Subcutaneous abdominal adipose tissue (tissue), 5 donors: ENCODE data around the gene CNRIP1.
A peak's percentile ranks its signal among the peaks of the same experiment; 100 is the strongest.

Source experiments
- H3K27ac ChIP-seq: one replicate; pipeline ENCODE4 v1.7.0; 2013; ENCODE audit warnings: low read depth, mild to moderate bottlenecking, inconsistent platforms, low read length, moderate library complexity
- H3K27me3 ChIP-seq, 5 donors: one replicate each; pipeline ENCODE4 v1.7.0; 2013; ENCODE audit warnings: low read length in 5 of 5, inconsistent platforms in 1 of 5; ENCODE audit not compliant: control insufficient read depth in 5 of 5, insufficient read depth in 4 of 5
- H3K36me3 ChIP-seq, 5 donors: one replicate each; pipeline ENCODE4 v1.7.0; 2013; ENCODE audit warnings: low read length in 5 of 5; ENCODE audit not compliant: control insufficient read depth in 5 of 5, insufficient read depth in 5 of 5
- H3K4me1 ChIP-seq, 5 donors: one replicate each; pipeline ENCODE4 v1.7.0; 2013; ENCODE audit warnings: low read length in 5 of 5, mild to moderate bottlenecking in 3 of 5, moderate library complexity in 1 of 5; ENCODE audit not compliant: control insufficient read depth in 5 of 5, insufficient read depth in 5 of 5
- H3K4me3 ChIP-seq, 5 donors: one replicate each; pipeline ENCODE4 v1.7.0; 2013; ENCODE audit warnings: low read length in 5 of 5, low read depth in 1 of 5
- H3K9ac ChIP-seq, 5 donors: one replicate each; pipeline ENCODE4 v1.7.0; 2013; ENCODE audit warnings: low read length in 5 of 5, mild to moderate bottlenecking in 4 of 5, moderate library complexity in 3 of 5
- H3K9me3 ChIP-seq, 5 donors: one replicate each; pipeline ENCODE4 v1.7.0; 2013; ENCODE audit warnings: low read length in 5 of 5; ENCODE audit not compliant: control insufficient read depth in 5 of 5
- donor health status: healthy.
- donor health status: healthy.
- donor health status: healthy.
- donor health status: healthy.
- donor health status: healthy.

Gene CNRIP1

DNA sequence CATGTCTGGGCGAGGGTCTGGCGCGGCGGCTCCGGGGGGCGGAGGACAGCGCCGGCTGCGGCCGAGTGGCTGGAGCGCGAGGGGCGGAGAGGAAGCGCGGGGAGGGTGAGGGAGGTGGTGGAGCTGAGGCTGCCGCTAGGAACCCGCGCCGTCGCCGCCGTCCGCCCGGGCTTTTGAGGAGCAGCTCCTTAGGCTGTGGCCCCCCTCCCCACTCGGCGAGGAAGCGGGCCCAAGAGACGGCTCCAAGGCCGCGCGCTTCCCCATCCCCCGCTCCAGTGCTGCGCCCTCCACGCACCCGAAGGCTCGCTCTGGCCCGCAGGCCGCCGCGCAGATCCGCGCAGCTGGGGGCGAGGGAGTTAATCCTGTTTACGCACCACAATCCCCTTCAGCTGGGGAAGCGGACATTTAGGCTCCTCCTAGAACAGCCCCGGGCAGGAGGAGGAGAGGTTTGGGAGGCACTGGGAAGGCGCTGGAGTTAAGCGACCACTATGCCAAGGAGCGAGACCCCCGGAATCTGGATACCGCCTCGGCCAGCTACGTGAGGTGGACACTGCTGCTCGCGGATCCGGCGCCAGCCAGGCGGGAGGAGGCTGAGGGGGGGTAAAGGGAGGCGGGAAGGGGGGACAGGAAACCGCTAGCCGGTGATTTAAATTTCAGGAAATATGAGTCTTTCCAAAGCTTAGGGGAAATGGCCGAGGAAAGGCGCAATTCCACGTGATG is at the start of gene CNRIP1:
Gene CNRIP1 (minus strand): TSS at position 552 of the 720 bp plus-strand sequence. CDS start 549 bp downstream, at position 3.
- no peaks in the 10 kb centered on the region for H3K27me3 ChIP-seq
- peak within 1 kb of the TSS; percentile 97 for H3K27ac ChIP-seq
- H3K36me3 ChIP-seq, result peaks cover 5 to 18% (median 11%) of the 10 kb centered on the region in 5 donors
- H3K4me1 ChIP-seq, result peaks cover 0 to 38% (median 29%) of the 10 kb centered on the region in 5 donors
- H3K9me3 ChIP-seq, result no peaks in the 10 kb centered on the region
- peak within 1 kb of the TSS; percentile 91 to 96 (median 93) for H3K4me3 ChIP-seq
- peak within 1 kb of the TSS; percentile 49 to 94 (median 89) for H3K9ac ChIP-seq

- H3K9ac ChIP-seq, result no peak overlapping the region
Measured at GRCh38 chr2:68369337-68369734, 49.6 kb upstream of the CNRIP1 start.

GRCh38 chr2:68368654-68369336 is 49.0 kb upstream of the CNRIP1 start:
- Histone ChIP-seq H3K36me3 (no peaks in the 10 kb centered on the region), H3K4me3 (peak overlapping the region in 2 of 5 donors; percentile 19 to 33), H3K27ac (peak overlapping the region; percentile 79), H3K4me1 (peaks cover 0 to 30% (median 18%) of the 10 kb centered on the region in 5 donors), H3K9me3 (no peaks in the 10 kb centered on the region), H3K9ac (peak overlapping the region in 2 of 5 donors; percentile 6 to 39), H3K27me3 (no peaks in the 10 kb centered on the region)

More at GRCh38 chr2:68369337-68369734, 49.6 kb upstream of the CNRIP1 start:
- H3K4me3 ChIP-seq, result no peak overlapping the region
- no peaks in the 10 kb centered on the region for H3K36me3 ChIP-seq
- H3K27me3 ChIP-seq, result no peaks in the 10 kb centered on the region
- H3K9me3 ChIP-seq, result no peaks in the 10 kb centered on the region
- H3K4me1 ChIP-seq, result peaks cover 0 to 30% (median 16%) of the 10 kb centered on the region in 5 donors
- no peak overlapping the region for H3K27ac ChIP-seq

- peak overlapping the region in 3 of 5 donors; percentile 39 to 42 (median 40) for H3K9ac ChIP-seq
- H3K9me3 ChIP-seq, result no peaks in the 10 kb centered on the region
- H3K4me3 ChIP-seq, result peak overlapping the region in 3 of 5 donors; percentile 6 to 64 (median 33)
- H3K36me3 ChIP-seq, result no peaks in the 10 kb centered on the region
- H3K27me3 ChIP-seq, result no peaks in the 10 kb centered on the region
- H3K4me1 ChIP-seq, result peaks cover 0 to 30% (median 22%) of the 10 kb centered on the region in 5 donors
- H3K27ac ChIP-seq, result peak overlapping the region; percentile 79
Measured at GRCh38 chr2:68367953-68368653, 48.4 kb upstream of the CNRIP1 start.

DNA sequence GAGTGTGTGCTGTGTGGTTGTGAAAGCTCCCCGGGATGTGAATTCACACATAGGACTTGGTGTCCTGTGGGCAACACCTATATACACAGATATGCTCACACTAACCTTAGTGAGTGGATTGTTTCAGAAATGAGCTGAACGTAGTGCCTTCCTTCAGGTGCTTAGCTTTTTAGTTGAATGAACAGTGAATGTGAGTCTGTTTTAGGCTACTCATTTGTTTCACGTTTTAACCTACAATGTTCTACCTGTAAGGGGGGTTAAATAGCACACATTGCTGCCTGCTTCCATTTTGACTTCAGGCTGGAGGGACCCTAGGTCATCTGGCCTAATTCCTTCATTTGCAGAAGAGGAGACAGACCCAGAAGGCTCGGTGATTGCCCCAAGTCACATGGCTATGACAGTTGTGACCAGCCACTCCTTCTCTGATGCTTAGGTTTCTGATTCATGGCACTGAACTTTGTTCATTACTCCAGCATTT is 46.4 kb upstream of the CNRIP1 start:
- Histone ChIP-seq H3K9me3 (no peaks in the 10 kb centered on the region), H3K9ac (peak overlapping the region in 4 of 5 donors; percentile 0 to 56 (median 33)), H3K27me3 (no peaks in the 10 kb centered on the region), H3K4me1 (peaks cover 0 to 37% (median 32%) of the 10 kb centered on the region in 5 donors), H3K4me3 (peak overlapping the region; percentile 30 to 71 (median 60)), H3K27ac (peak overlapping the region; percentile 51), H3K36me3 (no peaks in the 10 kb centered on the region)

GRCh38 chr2:68365087-68365486 is 45.3 kb upstream of the CNRIP1 start, which contains the start of gene PLEK:
Gene PLEK, plus strand, starts transcription at chr2:68365282. Its CDS starts 70 bp downstream, at chr2:68365352.
- Histone ChIP-seq H3K36me3 (no peaks in the 10 kb centered on the region), H3K4me3 (peak within 1 kb of the TSS; percentile 30 to 71 (median 60)), H3K9ac (peak within 1 kb of the TSS in 3 of 5 donors; percentile 15 to 56 (median 33)), H3K27ac (peak within 1 kb of the TSS; percentile 42), H3K9me3 (no peaks in the 10 kb centered on the region), H3K4me1 (peaks cover 0 to 37% (median 32%) of the 10 kb centered on the region in 5 donors), H3K27me3 (no peaks in the 10 kb centered on the region)

DNA sequence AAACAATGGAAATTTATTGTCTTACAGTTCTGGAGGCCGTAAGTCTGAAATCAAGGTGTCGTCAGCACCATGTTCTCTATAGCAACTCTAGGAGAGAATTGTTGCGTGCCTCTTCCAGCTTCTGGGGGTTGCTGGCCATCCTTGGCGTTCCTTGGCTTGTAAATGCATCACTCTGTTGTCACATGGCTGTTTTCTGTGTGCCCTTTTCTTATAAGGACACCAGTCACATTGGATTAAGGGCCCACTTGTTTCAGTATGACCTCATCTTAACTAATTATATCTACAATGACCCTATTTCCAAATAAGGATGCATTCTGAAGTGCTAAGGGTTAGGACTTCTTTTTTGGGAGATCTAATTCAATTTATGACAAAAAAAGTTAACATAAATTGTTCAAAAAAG is 44.0 kb upstream of the CNRIP1 start:
- no peak overlapping the region for H3K4me3 ChIP-seq
- H3K9me3 ChIP-seq, result no peaks in the 10 kb centered on the region
- peaks cover 0 to 33% (median 21%) of the 10 kb centered on the region in 5 donors for H3K4me1 ChIP-seq
- no peaks in the 10 kb centered on the region for H3K36me3 ChIP-seq
- H3K27me3 ChIP-seq, result no peaks in the 10 kb centered on the region
- H3K9ac ChIP-seq, result no peak overlapping the region
- H3K27ac ChIP-seq, result peak overlapping the region; percentile 7

DNA sequence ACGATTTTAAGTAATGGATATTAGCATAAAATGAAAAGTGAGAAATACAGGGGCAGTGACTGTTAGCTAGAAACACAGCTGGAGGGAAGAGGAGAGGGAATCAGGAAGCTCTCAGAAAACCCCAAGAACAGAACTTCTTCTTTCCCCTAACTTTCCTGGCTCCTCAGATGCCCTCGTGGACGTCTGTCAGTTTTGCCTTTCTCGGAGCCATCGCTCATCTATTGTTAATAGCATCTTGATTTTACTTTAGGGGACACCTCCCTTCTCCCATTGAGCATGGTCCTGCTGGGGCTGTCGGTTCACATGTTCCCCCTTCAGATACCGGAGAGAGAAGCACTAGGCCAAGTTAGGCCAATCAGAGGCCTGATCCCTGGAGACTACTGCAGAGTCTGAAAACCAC is 43.0 kb upstream of the CNRIP1 start:
- Histone ChIP-seq H3K27ac (no peak overlapping the region), H3K4me3 (peak overlapping the region in 1 of 5 donors; percentile 7), H3K9ac (peak overlapping the region in 1 of 5 donors; percentile 25), H3K36me3 (no peaks in the 10 kb centered on the region), H3K27me3 (no peaks in the 10 kb centered on the region), H3K4me1 (peaks cover 0 to 29% (median 16%) of the 10 kb centered on the region in 5 donors), H3K9me3 (no peaks in the 10 kb centered on the region)

DNA sequence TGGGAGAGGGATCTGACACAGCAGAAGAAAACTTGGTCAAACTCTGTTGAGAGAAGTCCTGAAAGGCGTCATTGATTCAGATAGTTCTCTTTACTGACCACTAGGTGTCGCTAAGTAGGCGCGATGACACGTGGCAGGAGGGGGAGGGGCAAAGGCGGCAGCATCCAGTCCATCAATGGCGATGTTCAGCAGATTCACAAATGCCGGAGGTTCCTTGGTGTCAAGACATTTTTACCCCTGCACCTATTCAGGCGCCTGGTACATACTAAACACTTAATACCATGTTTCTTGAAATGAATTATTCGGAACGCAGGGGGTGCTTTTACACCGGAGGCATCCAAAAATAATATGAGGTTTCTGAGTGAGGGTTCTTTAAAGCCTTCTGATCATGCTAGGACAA is 42.3 kb upstream of the CNRIP1 start:
- no peaks in the 10 kb centered on the region for H3K9me3 ChIP-seq
- H3K4me1 ChIP-seq, result peaks cover 0 to 31% (median 17%) of the 10 kb centered on the region in 5 donors
- H3K27ac ChIP-seq, result no peak overlapping the region
- no peaks in the 10 kb centered on the region for H3K36me3 ChIP-seq
- H3K4me3 ChIP-seq, result peak overlapping the region in 4 of 5 donors; percentile 23 to 40 (median 36)
- no peak overlapping the region for H3K9ac ChIP-seq
- H3K27me3 ChIP-seq, result no peaks in the 10 kb centered on the region
